ENCODE results near the gene EID2. TPM values are rescaled to one million over a fixed set of nuclear protein-coding genes. Genes with fewer than 3 reads are reported as not detected.

Gene EID2
- total RNA-seq, 4 donors from 2014 or later: 7.5 to 10.0 (median 8.1) TPM

GRCh38 chr19:39492225-39492624, 47.7 kb downstream of the EID2 start:
- H3K36me3 ChIP-seq: peaks cover 0 to 34% (median 14%) of the 10 kb centered on the region in 4 donors
- TF ChIP-seq POLR2A (IDR thresholded peaks at IDR 0.05): no peak
- no peak for TF ChIP-seq EP300 (IDR thresholded peaks at IDR 0.05; ENCODE audit: low read depth)
- intact Hi-C loops (cut with DNase I; ENCODE audit: low total_unique reads): no loop called here
- H3K27ac ChIP-seq: no peak overlapping the region
- WGBS, 2 donors (ENCODE audit: low coverage in 1 of 2): 94 to 100% methylated on average over 1 to 6 of the region's 6 CpGs
- peaks cover 16% of the 10 kb centered on the region for H3K27me3 ChIP-seq
- no peaks in the 10 kb centered on the region for H3K4me1 ChIP-seq
- no peak for DNase-seq
- in situ Hi-C loops (cut with MboI; ENCODE audit: low pct_ligation_motif_present in 1 of 4, low pct_unique_long_range_greater_than_20kb in 1 of 4, low sequenced_read_pairs in 3 of 4): no loop called here
- no peaks in the 10 kb centered on the region for H3K9me3 ChIP-seq
- H3K4me3 ChIP-seq: no peak overlapping the region

- in situ Hi-C loops (cut with MboI; ENCODE audit: low pct_ligation_motif_present in 1 of 4, low pct_unique_long_range_greater_than_20kb in 1 of 4, low sequenced_read_pairs in 3 of 4): no loop called here
- intact Hi-C loops (cut with DNase I; ENCODE audit: low total_unique reads): no loop called here
- Histone ChIP-seq H3K4me1 (no peaks in the 10 kb centered on the region), H3K27me3 (no peaks in the 10 kb centered on the region), H3K9me3 (no peaks in the 10 kb centered on the region), H3K27ac (no peak overlapping the region), H3K4me3 (no peak overlapping the region), H3K36me3 (peaks cover 0 to 34% (median 14%) of the 10 kb centered on the region in 4 donors)
- WGBS, 2 donors (ENCODE audit: low coverage in 1 of 2): 86% methylated on average over 10 of the region's 10 CpGs; no CpG with 5 or more reads in 1 of the 2 donors
- TF ChIP-seq POLR2A (IDR thresholded peaks at IDR 0.05) (no peak), POLR2AphosphoS5 (IDR thresholded peaks at IDR 0.05) (no peak), CTCF (IDR thresholded peaks at IDR 0.05) (no peak), EP300 (IDR thresholded peaks at IDR 0.05; ENCODE audit: low read depth) (no peak)
- no peak for DNase-seq
Measured at GRCh38 chr19:39489756-39490155, 50.2 kb downstream of the EID2 start.

Small RNA genes within 50 kb of the gene (small RNA-seq; reads per million reads assigned to genes)
- gene RPS29P24: 0 reads per million in 4 donors

Other genes starting within 250 kb of the EID2 start
- not detected for gene IFNL1, start 243.8 kb downstream of the EID2 start, total RNA-seq
- under 1 TPM in 2 of 4 donors, not detected in 2; 0.14 to 0.64 TPM for gene LRFN1, start 219.3 kb downstream of the EID2 start, total RNA-seq
- 10 to 100 TPM in 2 of 4 donors, 1 to 10 TPM in 1, not detected in 1; 7.6 to 18.7 (median 17.6) TPM for gene GMFG, start 204.1 kb downstream of the EID2 start, total RNA-seq
- 100 to 1,000 TPM in 1 of 4 donors, 10 to 100 TPM in 3; 60.7 to 102 (median 77.1) TPM for gene SAMD4B, start 197.7 kb downstream of the EID2 start, total RNA-seq
- gene PAF1, start 149.1 kb downstream of the EID2 start, total RNA-seq: 10 to 100 TPM; 37.8 to 71.2 (median 43.0) TPM
- 10 to 100 TPM; 22.8 to 37.4 (median 27.8) TPM for gene MED29, start 148.8 kb downstream of the EID2 start, total RNA-seq
- 100 to 1,000 TPM; 280 to 924 (median 309) TPM for gene ZFP36, start 133.3 kb downstream of the EID2 start, total RNA-seq
- 10 to 100 TPM in 2 of 4 donors, 1 to 10 TPM in 2; 6.1 to 27.7 (median 11.9) TPM for gene PLEKHG2, start 127.5 kb downstream of the EID2 start, total RNA-seq
- gene RPS16, start 104.2 kb downstream of the EID2 start, total RNA-seq: 1,000 to 10,000 TPM in 3 of 4 donors, 100 to 1,000 TPM in 1; 718 to 1,665 (median 1,335) TPM
- gene SUPT5H, start 94.6 kb downstream of the EID2 start, total RNA-seq: 100 to 1,000 TPM in 3 of 4 donors, 10 to 100 TPM in 1; 97.1 to 161 (median 125) TPM
- 10 to 100 TPM; 21.7 to 54.0 (median 33.5) TPM for gene TIMM50, start 59.3 kb downstream of the EID2 start, total RNA-seq
- gene DLL3, start 41.2 kb downstream of the EID2 start, total RNA-seq: not detected
- gene SELENOV, start 25.0 kb downstream of the EID2 start, total RNA-seq: not detected
- 1 to 10 TPM in 3 of 4 donors, under 1 TPM in 1; 1.00 to 1.5 (median 1.3) TPM for gene EID2B, start 7.3 kb downstream of the EID2 start, total RNA-seq
- not detected for gene LGALS13, start 62.4 kb upstream of the EID2 start, total RNA-seq
- gene LGALS16, start 115.8 kb upstream of the EID2 start, total RNA-seq: not detected
- gene LGALS14, start 164.3 kb upstream of the EID2 start, total RNA-seq: not detected
- not detected for gene CLC, start 197.9 kb upstream of the EID2 start, total RNA-seq
- gene LEUTX, start 238.7 kb upstream of the EID2 start, total RNA-seq: not detected